ENCODE data around the gene PRKAG2. TPM values are rescaled to one million over a fixed set of nuclear protein-coding genes. Genes with fewer than 3 reads are reported as not detected.

PRKAG2 gene
- polyA plus RNA-seq, 3 donors, result 29.2 to 59.8 (median 30.9) TPM

GRCh38 chr7:151549644-151550043 lies 327.3 kb downstream of the PRKAG2 start:
- H2AFZ ChIP-seq (ENCODE audit: insufficient read depth, low read depth, low read length, poor library complexity, severe bottlenecking), result no peak overlapping the region
- WGBS (ENCODE audit: insufficient coverage), result 94% methylated on average over 3 of the region's 6 CpGs
- peaks cover 0 to 6% of the 10 kb centered on the region in 2 donors for H3K27me3 ChIP-seq (ENCODE audit: control insufficient read depth in 2 of 2, insufficient read depth in 2 of 2, low read length in 2 of 2)
- H3K27ac Mint-ChIP-seq, result no peak overlapping the region
- no peak for TF ChIP-seq CTCF (IDR thresholded peaks at IDR 0.05)
- H3K27me3 Mint-ChIP-seq (ENCODE audit: low read depth in 3 of 3), result peaks cover 15 to 35% (median 26%) of the 10 kb centered on the region in 3 donors
- no peaks in the 10 kb centered on the region for H3K4me1 Mint-ChIP-seq
- H3K9me3 Mint-ChIP-seq, result peaks cover 0 to 9% (median 5%) of the 10 kb centered on the region in 7 donors
- H3K27ac ChIP-seq (ENCODE audit: low read depth in 1 of 2, low read length in 2 of 2), result no peak overlapping the region
- H3K4me2 ChIP-seq (replicated peaks; ENCODE audit: extremely low read depth, low read length, poor library complexity, severe bottlenecking), result no peak overlapping the region
- DNase-seq, result no peak
- no peaks in the 10 kb centered on the region for H3K9me3 ChIP-seq (replicated peaks in 1 of 2; ENCODE audit: control insufficient read depth in 1 of 2, insufficient read depth in 1 of 2, low read length in 2 of 2)
- H3K9ac ChIP-seq (ENCODE audit: insufficient read depth, low read length, poor library complexity, severe bottlenecking), result no peak overlapping the region
- peaks cover 4% of the 10 kb centered on the region for H4K20me1 ChIP-seq (ENCODE audit: insufficient read depth, low read length)
- H3K36me3 ChIP-seq (replicated peaks in 1 of 2; ENCODE audit: control insufficient read depth in 1 of 2, insufficient read depth in 2 of 2, low read length in 2 of 2), result no peaks in the 10 kb centered on the region
- intact Hi-C loops (cut with micrococcal nuclease), result no loop called here
- H3K79me2 ChIP-seq (ENCODE audit: insufficient read depth, low read length), result no peaks in the 10 kb centered on the region
- H3K4me3 ChIP-seq (replicated peaks in 1 of 3; ENCODE audit: low read depth in 2 of 3, low read length in 3 of 3), result no peak overlapping the region
- H3K4me1 ChIP-seq (ENCODE audit: control insufficient read depth in 1 of 2, insufficient read depth in 2 of 2, low read length in 2 of 2), result no peaks in the 10 kb centered on the region
- no peaks in the 10 kb centered on the region for H3K36me3 Mint-ChIP-seq
- no peak overlapping the region for H3K4me3 Mint-ChIP-seq

DNA sequence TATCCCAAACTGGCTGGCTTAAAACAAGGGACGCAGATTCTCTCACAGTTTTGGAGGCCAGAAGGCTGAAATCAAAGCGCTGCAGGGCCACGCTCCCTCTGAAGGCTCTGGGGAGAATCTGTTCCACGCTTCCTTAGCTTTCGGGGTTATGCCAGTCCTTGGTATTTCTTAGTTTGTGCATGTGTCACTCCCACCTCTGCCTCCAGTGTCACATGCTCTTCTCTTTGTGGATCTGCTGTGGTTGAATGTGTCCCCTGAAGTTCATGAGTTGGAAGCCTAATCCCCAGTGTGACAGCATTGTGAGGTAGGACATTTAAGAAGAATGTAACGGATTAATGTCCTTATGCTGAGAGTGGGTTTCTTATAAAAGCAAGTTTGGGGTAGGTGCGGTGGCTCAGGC lies 327.8 kb downstream of the PRKAG2 start:
- Mint-ChIP-seq H3K36me3 (no peaks in the 10 kb centered on the region), H3K4me3 (no peak overlapping the region), H3K27me3 (ENCODE audit: low read depth in 3 of 3) (peaks cover 15 to 35% (median 26%) of the 10 kb centered on the region in 3 donors), H3K9me3 (peaks cover 0 to 9% (median 5%) of the 10 kb centered on the region in 7 donors), H3K27ac (no peak overlapping the region), H3K4me1 (no peaks in the 10 kb centered on the region)
- H2AFZ ChIP-seq (ENCODE audit: insufficient read depth, low read depth, low read length, poor library complexity, severe bottlenecking), result no peak overlapping the region
- no peak for DNase-seq
- peaks cover 4% of the 10 kb centered on the region for H4K20me1 ChIP-seq (ENCODE audit: insufficient read depth, low read length)
- no peaks in the 10 kb centered on the region for H3K79me2 ChIP-seq (ENCODE audit: insufficient read depth, low read length)
- no peaks in the 10 kb centered on the region for H3K4me1 ChIP-seq (ENCODE audit: control insufficient read depth in 1 of 2, insufficient read depth in 2 of 2, low read length in 2 of 2)
- no peak overlapping the region for H3K27ac ChIP-seq (ENCODE audit: low read depth in 1 of 2, low read length in 2 of 2)
- no peak for TF ChIP-seq CTCF (IDR thresholded peaks at IDR 0.05)
- intact Hi-C loops (cut with micrococcal nuclease), result no loop called here
- H3K27me3 ChIP-seq (ENCODE audit: control insufficient read depth in 2 of 2, insufficient read depth in 2 of 2, low read length in 2 of 2), result peaks cover 0 to 6% of the 10 kb centered on the region in 2 donors
- WGBS (ENCODE audit: insufficient coverage), result 100% methylated on average over 3 of the region's 7 CpGs
- H3K36me3 ChIP-seq (replicated peaks in 1 of 2; ENCODE audit: control insufficient read depth in 1 of 2, insufficient read depth in 2 of 2, low read length in 2 of 2), result no peaks in the 10 kb centered on the region
- H3K9ac ChIP-seq (ENCODE audit: insufficient read depth, low read length, poor library complexity, severe bottlenecking), result no peak overlapping the region
- no peak overlapping the region for H3K4me2 ChIP-seq (replicated peaks; ENCODE audit: extremely low read depth, low read length, poor library complexity, severe bottlenecking)
- H3K4me3 ChIP-seq (replicated peaks in 1 of 3; ENCODE audit: low read depth in 2 of 3, low read length in 3 of 3), result no peak overlapping the region
- no peaks in the 10 kb centered on the region for H3K9me3 ChIP-seq (replicated peaks in 1 of 2; ENCODE audit: control insufficient read depth in 1 of 2, insufficient read depth in 1 of 2, low read length in 2 of 2)
